GM18526 (cell line): Measurements from ENCODE around the gene PODXL2.

ENCODE experiments used
- POLR2A ChIP-seq: IDR thresholded peaks from 3 replicates; pipeline ENCODE4 v1.6.1; 2011; ENCODE audit not compliant: insufficient read length; ENCODE audit errors: extremely low read depth

The PODXL2 gene

GRCh38 chr3:127711021-127711695, 82.2 kb downstream of the PODXL2 start:
- no peak for TF ChIP-seq POLR2A

- no peak for TF ChIP-seq POLR2A
These were observed 82.9 kb downstream of the PODXL2 start for GRCh38 chr3:127711896-127712295.

GRCh38 chr3:127712461-127712860, 83.5 kb downstream of the PODXL2 start:
- no peak for TF ChIP-seq POLR2A

GRCh38 chr3:127712881-127713771, 84.1 kb downstream of the PODXL2 start:
- TF ChIP-seq POLR2A, result no peak

- TF ChIP-seq POLR2A, result no peak
These were observed 85.2 kb downstream of the PODXL2 start for GRCh38 chr3:127714125-127714571.

GRCh38 chr3:127714866-127715265, 85.9 kb downstream of the PODXL2 start:
- TF ChIP-seq POLR2A, result no peak

GRCh38 chr3:127715532-127715931, 86.5 kb downstream of the PODXL2 start:
- TF ChIP-seq POLR2A, result no peak

- TF ChIP-seq POLR2A, result no peak
These were observed 87.4 kb downstream of the PODXL2 start for GRCh38 chr3:127716384-127716783.

- no peak for TF ChIP-seq POLR2A
These were observed 88.6 kb downstream of the PODXL2 start for GRCh38 chr3:127717357-127718244.

- TF ChIP-seq POLR2A, result no peak
These were observed 89.4 kb downstream of the PODXL2 start for GRCh38 chr3:127718245-127718915.

GRCh38 chr3:127718916-127719290, 89.9 kb downstream of the PODXL2 start:
- no peak for TF ChIP-seq POLR2A

GRCh38 chr3:127719369-127719768, 90.4 kb downstream of the PODXL2 start:
- no peak for TF ChIP-seq POLR2A

- no peak for TF ChIP-seq POLR2A
These were observed 91.3 kb downstream of the PODXL2 start for GRCh38 chr3:127720161-127720823.
